Stimulated activated CD4-positive, alpha-beta T cell treated with anti-CD3 and anti-CD28 coated beads, Interleukin-15, amount 100 ng/mL, for 48 hours (primary cell): ENCODE results near the gene PHF19.
A peak's percentile ranks its signal among the peaks of the same experiment; 100 is the strongest.

ENCODE experiments used
- DNase-seq, 2 donors: peaks; one replicate each; pipeline ENCODE4 v3.0.0-alpha.2; 2020; ENCODE audit warnings: low read depth in 2 of 2

Gene PHF19

DNA sequence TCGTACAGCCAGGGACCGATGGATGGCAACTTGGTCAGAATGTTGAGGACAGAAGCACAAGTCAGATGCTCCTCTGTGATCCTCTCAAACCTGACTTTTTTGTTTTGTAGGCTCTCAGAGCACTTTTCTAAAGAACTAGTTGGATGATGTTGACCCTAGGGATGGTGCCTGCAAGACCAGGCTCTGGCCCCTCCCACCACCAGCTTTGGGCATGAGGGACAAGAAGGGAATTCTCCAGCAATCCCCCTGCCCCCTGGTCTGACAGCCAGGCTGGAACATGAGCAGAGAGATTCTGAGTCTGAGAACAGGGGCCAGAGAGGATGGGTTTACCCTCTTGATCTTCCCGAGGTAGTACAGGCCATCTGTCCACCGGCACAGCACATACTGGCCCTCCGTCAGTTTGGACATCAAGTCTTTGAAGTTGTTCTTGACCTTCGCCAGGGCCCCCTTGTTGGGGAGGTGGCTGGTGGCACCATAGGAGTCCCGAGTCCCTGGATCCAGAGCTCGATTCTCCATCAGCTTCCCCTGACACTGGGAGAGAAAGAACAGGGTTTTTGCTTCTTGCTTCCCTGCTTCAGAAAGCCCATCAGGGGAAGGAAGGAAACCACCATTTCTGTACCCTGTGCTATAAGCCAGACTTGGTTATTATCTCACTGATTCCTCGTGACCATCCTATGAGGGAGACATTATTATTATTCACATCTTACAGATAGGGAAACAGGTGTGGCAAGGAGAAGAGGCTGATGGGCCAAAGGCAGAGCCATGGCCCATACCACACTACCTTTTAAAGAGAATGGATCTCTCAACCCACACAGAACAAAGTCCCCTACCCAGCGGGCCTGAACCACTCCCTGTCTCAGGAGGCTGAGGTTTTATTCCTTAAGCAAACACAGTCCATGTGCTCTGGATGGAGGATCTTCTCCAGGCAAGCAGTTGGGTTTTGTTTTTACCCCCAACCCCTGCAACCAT is 2.5 kb downstream of the PHF19 start:
- no peak for DNase-seq

DNA sequence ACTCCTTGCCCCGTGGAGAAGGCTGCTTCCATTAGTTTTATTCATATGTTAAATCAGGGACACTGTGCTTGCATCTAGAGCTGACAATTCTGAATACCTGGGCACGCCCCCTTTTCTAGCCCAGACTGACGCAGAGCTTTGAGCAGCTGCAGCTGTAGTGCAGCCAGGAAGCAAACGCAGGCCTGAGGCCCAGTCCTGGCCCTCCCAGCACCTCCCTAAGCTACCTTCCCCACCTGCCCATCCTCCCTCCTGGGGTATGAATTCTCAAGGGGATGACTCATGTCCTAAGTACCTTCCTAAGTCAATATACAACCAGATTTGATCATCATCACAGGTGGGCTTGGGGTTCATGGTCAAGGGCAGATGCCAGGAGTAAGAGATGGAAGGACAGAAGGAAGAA is 3.5 kb downstream of the PHF19 start:
- DNase-seq: no peak

GRCh38 chr9:120872791-120873502 is 4.0 kb downstream of the PHF19 start:
- DNase-seq: no peak

DNA sequence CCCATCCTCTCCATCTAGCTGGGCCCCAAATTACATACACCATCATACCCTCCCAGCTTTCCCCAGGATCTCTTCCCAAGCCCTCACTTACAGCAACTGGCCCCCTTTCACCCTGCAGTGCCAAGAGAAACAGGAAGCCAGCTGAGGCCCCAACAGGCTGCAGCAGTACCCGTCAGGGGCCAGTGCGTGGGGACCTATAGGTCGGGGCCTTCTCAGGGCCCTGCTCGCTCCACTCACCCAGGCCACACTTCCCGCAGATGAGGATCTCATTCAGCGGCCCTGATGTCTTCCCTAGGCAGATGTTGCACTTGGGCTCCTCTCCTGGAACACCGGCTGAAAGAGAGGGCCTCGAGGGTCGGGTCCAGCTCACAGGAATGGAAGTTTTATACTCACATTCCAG is 6.8 kb downstream of the PHF19 start:
- DNase-seq: no peak

DNA sequence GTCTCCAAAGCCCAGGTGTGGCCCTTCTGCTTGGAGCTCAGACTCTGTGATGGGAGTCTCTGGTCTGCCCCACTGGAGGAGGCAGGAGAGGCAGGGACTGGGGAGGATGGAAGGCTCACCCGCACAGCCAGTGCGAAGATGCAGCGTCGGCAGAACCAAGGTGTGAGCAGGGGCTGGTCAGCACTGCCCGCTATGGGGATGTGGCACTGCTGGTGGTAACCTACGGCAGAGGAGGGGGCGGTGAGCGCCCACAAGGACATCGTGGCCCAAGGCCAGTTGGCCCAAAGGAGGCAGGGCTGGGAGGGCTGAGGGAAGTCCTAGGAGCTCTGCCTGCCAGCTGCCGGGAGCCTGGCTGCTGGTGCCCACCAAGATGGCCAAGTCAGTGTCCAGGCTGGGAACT is 7.3 kb downstream of the PHF19 start:
- DNase-seq: no peak

DNA sequence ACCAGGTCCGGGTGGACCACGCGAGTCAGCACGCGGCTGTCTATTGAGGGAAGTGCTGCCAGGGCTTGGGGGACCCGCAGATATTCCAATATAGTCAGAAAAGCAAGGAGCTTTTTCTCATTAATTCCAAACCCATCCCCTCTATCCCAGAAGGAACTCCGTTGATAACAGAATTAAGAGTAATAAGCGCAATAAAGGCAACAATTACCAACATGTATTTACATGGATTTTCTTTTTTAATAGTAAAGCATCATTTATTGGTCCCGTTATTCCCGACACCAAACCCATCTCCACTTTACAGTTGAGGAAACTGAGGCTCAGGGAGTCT is 7.7 kb downstream of the PHF19 start:
- DNase-seq: no peak

GRCh38 chr9:120868676-120869359 is 8.2 kb downstream of the PHF19 start:
- DNase-seq: peak; percentile 95

DNA sequence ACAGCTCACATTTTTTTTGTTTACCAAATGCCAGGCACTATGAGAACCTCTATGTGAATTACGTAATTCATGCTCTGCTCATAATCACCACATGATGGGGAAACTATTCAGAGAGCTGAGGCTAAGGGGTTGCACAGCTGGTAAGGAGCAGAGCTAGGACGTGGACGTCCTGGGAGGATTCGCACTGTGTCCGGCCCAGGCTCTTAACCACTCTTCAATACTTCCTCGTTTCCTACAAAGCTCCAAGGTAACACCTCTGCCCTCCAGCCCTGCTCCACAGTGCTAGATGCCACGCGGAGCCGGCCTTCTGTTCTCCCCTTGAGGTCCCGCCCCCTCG is 8.7 kb downstream of the PHF19 start:
- DNase-seq: no peak

- DNase-seq: no peak
Measured at GRCh38 chr9:120867676-120868338, 9.2 kb downstream of the PHF19 start.

DNA sequence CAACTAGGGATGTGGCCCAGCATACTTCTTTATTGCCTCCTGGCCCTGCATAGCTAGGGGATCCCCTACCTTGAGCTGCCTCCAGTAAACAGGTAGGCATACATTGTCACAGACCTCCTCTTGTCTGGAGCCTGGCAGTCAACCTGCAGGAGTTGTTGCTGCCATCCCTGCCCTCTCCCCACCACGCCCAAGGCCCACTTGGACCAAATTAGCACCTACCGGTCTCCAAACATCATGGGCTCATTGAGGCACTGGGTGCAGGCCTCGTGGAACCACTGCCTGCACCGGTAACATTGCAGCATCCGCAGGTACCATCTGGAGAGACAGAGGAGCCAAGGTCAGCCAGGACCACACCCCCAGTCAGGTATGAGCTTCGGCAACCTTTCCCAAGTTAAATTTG is 10.3 kb downstream of the PHF19 start:
- DNase-seq: no peak

GRCh38 chr9:120865809-120866208 is 11.2 kb downstream of the PHF19 start:
- no peak for DNase-seq

GRCh38 chr9:120865176-120865575 is 11.8 kb downstream of the PHF19 start:
- no peak for DNase-seq

GRCh38 chr9:120864719-120865118 is 12.3 kb downstream of the PHF19 start:
- no peak for DNase-seq

DNA sequence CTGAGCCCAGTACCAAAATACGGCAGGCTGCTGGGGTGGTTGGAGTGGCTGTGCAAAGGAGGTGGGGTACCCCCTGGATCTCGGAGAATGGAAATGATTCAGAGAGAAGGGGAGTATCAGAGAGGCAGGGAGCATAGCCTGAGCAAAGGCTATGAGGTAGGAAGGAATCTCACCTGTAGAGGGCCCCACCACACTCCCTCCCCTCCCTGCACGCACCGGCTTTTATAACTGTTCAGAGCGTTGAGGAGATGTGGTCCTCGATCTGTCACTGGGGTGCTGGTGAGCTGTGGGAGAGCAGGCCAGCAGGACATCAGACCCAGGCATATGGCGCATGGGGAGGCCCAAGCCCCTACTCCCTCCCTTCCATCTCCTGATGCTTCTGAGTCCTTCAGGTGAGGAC is 13.2 kb downstream of the PHF19 start:
- no peak for DNase-seq

GRCh38 chr9:120862452-120862851 is 14.5 kb downstream of the PHF19 start:
- DNase-seq: no peak

GRCh38 chr9:120861935-120862334 is 15.1 kb downstream of the PHF19 start:
- DNase-seq: no peak

GRCh38 chr9:120860083-120860482 is 16.9 kb downstream of the PHF19 start:
- DNase-seq: no peak

- DNase-seq: no peak
Measured at GRCh38 chr9:120859361-120859760, 17.6 kb downstream of the PHF19 start.

- DNase-seq: no peak
Measured at GRCh38 chr9:120857902-120858301, 19.1 kb downstream of the PHF19 start.

DNA sequence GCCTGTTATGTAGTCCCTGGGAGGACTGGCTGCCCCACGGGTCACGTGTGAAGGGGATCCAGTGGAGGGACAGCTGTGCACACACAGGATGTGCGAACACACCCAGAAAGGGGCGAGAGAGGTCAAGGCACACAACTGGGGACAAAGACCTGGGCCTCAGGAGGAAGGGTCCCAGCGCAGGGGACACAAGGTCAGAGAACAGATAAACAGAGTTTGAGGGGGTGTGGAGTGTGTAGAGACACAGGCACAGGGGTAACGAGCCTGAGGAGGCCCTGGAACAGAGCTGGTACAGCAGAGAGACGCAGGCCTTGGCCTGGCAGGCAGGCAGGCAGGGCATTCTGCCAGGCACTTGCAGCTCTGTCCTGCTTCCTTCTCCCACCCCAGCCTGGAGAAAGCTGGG is 19.5 kb downstream of the PHF19 start:
- DNase-seq: no peak

DNA sequence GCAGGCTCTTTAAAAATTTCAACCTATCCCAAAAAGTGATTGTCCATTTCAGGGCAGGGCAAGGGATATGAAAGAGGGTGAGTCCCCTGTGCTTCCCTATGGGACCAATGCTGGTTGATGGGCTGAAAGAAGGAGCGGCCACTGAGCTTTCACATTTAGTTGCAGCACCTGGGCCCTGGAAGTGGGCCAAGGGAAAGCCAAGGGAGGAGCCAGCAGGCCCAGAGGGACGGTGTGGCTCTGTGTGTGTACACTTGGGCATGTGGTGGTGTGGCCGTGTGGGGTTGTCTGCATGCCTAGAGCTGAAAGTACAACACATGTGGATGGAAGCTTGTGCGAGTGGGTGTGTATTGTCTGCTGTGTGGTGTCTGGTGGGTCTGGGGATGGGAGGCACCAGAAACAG is 20.3 kb downstream of the PHF19 start:
- DNase-seq: no peak
